K562 (cell line): ENCODE results near the gene ADK. TPM values are rescaled to one million over a fixed set of nuclear protein-coding genes. Genes with fewer than 3 reads are reported as not detected.

Experiments used
- ATAC-seq: fragments of 200-7000 bp; cut with Tn5 transposase; 3 replicates; pipeline ENCODE4 v1.9.1; 2020; ENCODE audit warnings: moderate library complexity
- BruUV-seq: library from RNA; stranded (reverse); fragments of 400-500 nt; replicated peaks from 2 replicates; lab custom pipeline; 2021; lab: Mats Ljungman, UMichigan
- CTCF ChIA-PET: fragments of 300-600 bp; formaldehyde crosslinking; extraction: SDS; loops from one replicate; lab custom pipeline; 2021; ENCODE audit warnings: low intra/inter-chr PET ratio; lab: Yijun Ruan, JAX
- POLR2A ChIA-PET: fragments of 300-600, 350-650 bp; sonication (Branson Sonifier 250); formaldehyde crosslinking; extraction: SDS; loops from one replicate; lab custom pipeline; 2021; ENCODE audit warnings: antibody characterized with exemption, inconsistent platforms; lab: Yijun Ruan, JAX
- DNase-seq, 4 experiments: peaks; one replicate each; pipeline versions ENCODE4 v3.0.0 to v3.0.0-alpha.2; 2011 to 2018; ENCODE audit warnings: low spot score in 3 of 4, mixed read lengths in 3 of 4; ENCODE audit errors: extremely low read depth in 1 of 4
- FAIRE-seq: peaks from 2 replicates; lab custom pipeline; 2011; peaks lifted over from hg19 to GRCh38; lab: Jason Lieb, UNC
- H2AFZ ChIP-seq: 2 replicates; pipeline ENCODE4 v1.6.0; 2011; ENCODE audit warnings: low read depth, low read length, control low read depth, inconsistent platforms
- H3K27ac ChIP-seq: fragments of 200-600 bp; 3 replicates; pipeline ENCODE4 v1.8.0; 2011; ENCODE audit warnings: low read depth, mild to moderate bottlenecking, control low read depth, inconsistent platforms, low read length, moderate library complexity, mixed read lengths; ENCODE audit errors: extremely low read depth
- H3K27me3 ChIP-seq, 2 experiments: fragments of 300-600 bp in 1 of 2; 2 replicates in 1 of 2; 3 replicates in 1 of 2; pipeline versions ENCODE4 v1.6.0 to v1.8.0; 2011; ENCODE audit warnings: inconsistent platforms in 2 of 2, low read length in 2 of 2, mild to moderate bottlenecking in 1 of 2, mixed read lengths in 1 of 2, moderate library complexity in 1 of 2; ENCODE audit not compliant: control insufficient read depth in 2 of 2, insufficient read depth in 2 of 2
- H3K36me3 ChIP-seq: fragments of 300-600 bp; 3 replicates; pipeline ENCODE4 v1.8.0; 2011; ENCODE audit warnings: mild to moderate bottlenecking, low read length, inconsistent platforms; ENCODE audit not compliant: control insufficient read depth, insufficient read depth
- H3K4me1 ChIP-seq, 2 experiments: fragments of 200-600 bp in 1 of 2; replicated peaks in 1 of 2; 2 replicates in 1 of 2; 3 replicates in 1 of 2; pipeline versions ENCODE4 v1.5.1 to v1.8.0; 2011; ENCODE audit warnings: inconsistent platforms in 2 of 2, low read length in 2 of 2, mild to moderate bottlenecking in 1 of 2, mixed read lengths in 1 of 2, moderate library complexity in 1 of 2; ENCODE audit not compliant: control insufficient read depth in 2 of 2, insufficient read depth in 2 of 2
- H3K4me2 ChIP-seq: 2 replicates; pipeline ENCODE4 v1.6.1; 2011; ENCODE audit warnings: low read length, control low read depth, inconsistent platforms, mixed read lengths; ENCODE audit not compliant: insufficient read depth
- H3K4me3 ChIP-seq: fragments of 200-600 bp; sonication (generic), shearing (Covaris generic); 2 replicates; pipeline ENCODE4 v1.5.1; 2016; ENCODE audit warnings: control low read depth, inconsistent platforms
- H3K79me2 ChIP-seq: fragments of 200-600 bp; 3 replicates; pipeline ENCODE4 v1.8.0; 2011; ENCODE audit warnings: low read length, inconsistent platforms; ENCODE audit not compliant: control insufficient read depth, insufficient read depth
- H3K9ac ChIP-seq, 2 experiments: 2 replicates each; pipeline versions ENCODE4 v1.6.0 to v1.6.1; 2011; ENCODE audit warnings: low read depth in 2 of 2, low read length in 2 of 2, control low read depth in 1 of 2, inconsistent platforms in 1 of 2, mild to moderate bottlenecking in 1 of 2, mixed read lengths in 1 of 2; ENCODE audit not compliant: insufficient read depth in 1 of 2
- H3K9me1 ChIP-seq: one replicate; pipeline ENCODE4 v1.6.0; 2011; ENCODE audit warnings: inconsistent platforms, mild to moderate bottlenecking, low read length, moderate library complexity; ENCODE audit not compliant: control insufficient read depth, insufficient read depth
- H3K9me3 ChIP-seq: replicated peaks from 2 replicates; pipeline ENCODE4 v1.5.1; 2011; ENCODE audit warnings: low read depth, low read length, inconsistent platforms; ENCODE audit not compliant: control insufficient read depth, insufficient read depth
- H4K20me1 ChIP-seq: replicated peaks from 2 replicates; pipeline ENCODE4 v1.6.1; 2011; ENCODE audit warnings: low read length, inconsistent platforms, mixed read lengths; ENCODE audit not compliant: control insufficient read depth, insufficient read depth
- EZH2 ChIP-seq: IDR thresholded peaks from 2 replicates; pipeline ENCODE4 v1.6.1; 2012; ENCODE audit warnings: low read depth, mild to moderate bottlenecking, inconsistent platforms, low read length, borderline replicate concordance
- FOXP1 ChIP-seq: sonication (generic); formaldehyde crosslinking; IDR thresholded peaks from 2 replicates; pipeline ENCODE4 v1.8.0; 2022; ENCODE audit warnings: mild to moderate bottlenecking, missing genetic modification reagents
- SMARCC2 ChIP-seq: fragments of 450-650 bp; IDR thresholded peaks from 2 replicates; pipeline ENCODE4 v1.6.1; 2017; ENCODE audit warnings: antibody characterized with exemption, moderate library complexity, mild to moderate bottlenecking, low read depth
- ZNF165 ChIP-seq: fragments of 250-450 bp; sonication (Bioruptor Pico); IDR thresholded peaks from 2 replicates; pipeline ENCODE4 v1.4.0; 2020; ENCODE audit warnings: borderline replicate concordance
- WGBS: fragments of 100-300 bp; shearing (Covaris generic); methylation state at CpG from one replicate; pipeline ENCODE4 v1.1.6; 2016; ENCODE audit warnings: low coverage, mixed read lengths; ENCODE audit not compliant: insufficient coverage; ENCODE audit errors: missing lambda C conversion rate; 5-methylcytosine and 5-hydroxymethylcytosine counted together
- in situ Hi-C: fragments of 300-500 bp; cut with MboI; formaldehyde crosslinking; loops from 4 replicates; pipeline ENCODE4 v1.15.0; 2018; ENCODE audit warnings: inconsistent platforms, mixed read lengths
- intact Hi-C: fragments of 100-400 bp; cut with micrococcal nuclease; formaldehyde crosslinking; loops from 2 replicates; pipeline ENCODE4 v1.14.2; 2022
- polyA plus RNA-seq, 8 experiments: library from polyadenylated mRNA; depleted of rRNA in 4 of 8; stranded (reverse) in 5 of 8; unstranded in 3 of 8; fragments of >200 nt; fragmentation: Nextera tagmentation in 2 of 8; fragmentation: Illumina TruSeq in 1 of 8; extraction: Ambion mirVana in 2 of 8; extraction: Trizol in 1 of 8; gene quantifications; 2 replicates each; pipeline versions ENCODE4 v1.2.1 to v1.2.3, GENCODE V29; 2011 to 2014; ENCODE audit warnings: inconsistent platforms in 1 of 8, missing spikeins in 1 of 8
- total RNA-seq, 7 experiments: library from RNA; depleted of rRNA in 6 of 7; stranded (reverse); fragments of >200 nt in 6 of 7; fragmentation: Illumina TruSeq in 2 of 7; extraction: Trizol in 2 of 7; gene quantifications; 2 replicates each; pipeline versions ENCODE4 v1.2.1 to v1.2.3, GENCODE V29; 2011 to 2021; ENCODE audit warnings: low replicate concordance in 1 of 7
- TF ChIP-seq, protein P1 (sequence below): fragments of 250-450 bp; sonication (Bioruptor Pico); IDR thresholded peaks from 2 replicates; pipeline ENCODE4 v1.8.0; 2021; ENCODE audit warnings: moderate library complexity, mild to moderate bottlenecking, inconsistent platforms
- TF ChIP-seq, protein P2 (sequence below), 2 experiments: fragments of 450-650 bp in 1 of 2; sonication (generic) in 1 of 2; formaldehyde crosslinking in 1 of 2; IDR thresholded peaks in 1 of 2; conservative IDR thresholded peaks in 1 of 2; 2 replicates each; pipeline versions ENCODE4 v1.6.1 to v1.8.1; 2016 to 2023; ENCODE audit warnings: mild to moderate bottlenecking in 2 of 2, moderate library complexity in 2 of 2, inconsistent platforms in 1 of 2, missing genetic modification reagents in 1 of 2
- TF ChIP-seq, protein P3 (sequence below): fragments of 450-650 bp; formaldehyde crosslinking; conservative IDR thresholded peaks from 2 replicates; pipeline ENCODE4 v1.4.0; 2022; ENCODE audit warnings: mild to moderate bottlenecking, missing genetic modification characterization
- TF ChIP-seq, protein P4 (sequence below): fragments of 450-650 bp; formaldehyde crosslinking; IDR thresholded peaks from 2 replicates; pipeline ENCODE4 v1.4.0; 2020; ENCODE audit warnings: mild to moderate bottlenecking, moderate library complexity

Gene ADK
- total and polyA plus RNA-seq, 9 of the 15 experiments (the other 6 are each of a cell fraction or from before 2014, with no cell fraction given), result 54.2 to 97.8 (median 73.6) TPM

DNA sequence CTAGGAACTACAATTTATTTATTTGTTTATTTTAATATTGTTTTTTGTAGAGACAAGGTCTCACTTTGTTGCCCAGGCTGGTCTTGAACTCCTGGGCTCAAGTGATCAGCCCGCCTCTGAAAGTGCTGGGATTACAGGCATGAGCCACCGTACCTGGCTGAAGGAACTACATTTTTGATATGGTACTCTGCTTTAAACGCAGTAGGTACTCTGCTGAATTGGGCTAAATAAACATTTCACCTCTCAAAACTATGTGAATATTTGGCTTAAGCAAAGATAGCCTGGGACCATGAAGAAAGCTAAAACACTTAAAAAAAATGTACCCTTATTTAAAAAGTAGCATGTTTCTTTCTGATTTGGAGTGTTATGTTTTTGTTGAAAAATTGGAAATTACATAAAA lies 138.2 kb downstream of the ADK start (continued):
- TF ChIP-seq SMARCC2, result no peak

DNA sequence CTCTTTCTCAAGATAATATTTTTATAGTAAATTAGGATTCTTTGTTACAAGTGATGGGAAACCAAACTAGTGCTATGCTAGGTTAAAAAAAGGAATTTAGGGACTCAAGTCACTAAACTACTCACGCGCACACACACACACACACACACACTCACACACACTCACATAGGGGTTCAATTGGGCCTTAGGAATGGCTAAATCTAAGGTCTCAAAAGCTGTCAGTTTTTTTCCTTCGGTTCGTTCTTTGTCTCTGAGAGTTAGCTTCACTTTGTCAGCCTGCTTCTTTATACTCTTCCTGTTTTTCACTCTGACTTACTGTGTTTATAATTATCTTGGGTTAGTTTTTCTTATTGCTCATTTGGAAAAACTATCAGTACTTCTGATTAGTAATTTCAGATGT lies 138.9 kb downstream of the ADK start:
- in situ Hi-C loops (no loop called here), intact Hi-C loops (no loop called here)
- WGBS, result 86% methylated on average over 4 of the region's 4 CpGs
- DNase-seq, result no peak
- Histone ChIP-seq H3K27ac (no peak overlapping the region), H3K36me3 (no peaks in the 10 kb centered on the region), H3K4me3 (no peak overlapping the region), H3K4me2 (no peak overlapping the region), H3K4me1 (peaks cover 3 to 7% of the 10 kb centered on the region in 2 experiments; a peak in 2 of 5 replicates), H4K20me1 (no peaks in the 10 kb centered on the region), H3K9ac (no peak overlapping the region), H3K9me1 (no peaks in the 10 kb centered on the region), H3K27me3 (no peaks in the 10 kb centered on the region), H2AFZ (no peak overlapping the region), H3K79me2 (no peaks in the 10 kb centered on the region), H3K9me3 (no peaks in the 10 kb centered on the region)
- FAIRE-seq, result no peak
- ATAC-seq, result no peak
- no peak for TF ChIP-seq FOXP1
- TF ChIP-seq, protein P1, sequence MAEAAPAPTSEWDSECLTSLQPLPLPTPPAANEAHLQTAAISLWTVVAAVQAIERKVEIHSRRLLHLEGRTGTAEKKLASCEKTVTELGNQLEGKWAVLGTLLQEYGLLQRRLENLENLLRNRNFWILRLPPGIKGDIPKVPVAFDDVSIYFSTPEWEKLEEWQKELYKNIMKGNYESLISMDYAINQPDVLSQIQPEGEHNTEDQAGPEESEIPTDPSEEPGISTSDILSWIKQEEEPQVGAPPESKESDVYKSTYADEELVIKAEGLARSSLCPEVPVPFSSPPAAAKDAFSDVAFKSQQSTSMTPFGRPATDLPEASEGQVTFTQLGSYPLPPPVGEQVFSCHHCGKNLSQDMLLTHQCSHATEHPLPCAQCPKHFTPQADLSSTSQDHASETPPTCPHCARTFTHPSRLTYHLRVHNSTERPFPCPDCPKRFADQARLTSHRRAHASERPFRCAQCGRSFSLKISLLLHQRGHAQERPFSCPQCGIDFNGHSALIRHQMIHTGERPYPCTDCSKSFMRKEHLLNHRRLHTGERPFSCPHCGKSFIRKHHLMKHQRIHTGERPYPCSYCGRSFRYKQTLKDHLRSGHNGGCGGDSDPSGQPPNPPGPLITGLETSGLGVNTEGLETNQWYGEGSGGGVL (CRISPR knock-in tag), result no peak
- TF ChIP-seq, protein P2, sequence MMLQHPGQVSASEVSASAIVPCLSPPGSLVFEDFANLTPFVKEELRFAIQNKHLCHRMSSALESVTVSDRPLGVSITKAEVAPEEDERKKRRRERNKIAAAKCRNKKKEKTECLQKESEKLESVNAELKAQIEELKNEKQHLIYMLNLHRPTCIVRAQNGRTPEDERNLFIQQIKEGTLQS (IDR thresholded peaks at IDR 0.05), result no peak
- TF ChIP-seq, protein P2 (CRISPR knock-in tag; conservative IDR thresholded peaks at IDR 0.05), result no peak
- no peak for TF ChIP-seq EZH2
- no peak for TF ChIP-seq ZNF165 (CRISPR knock-in tag)
- TF ChIP-seq, protein P3, sequence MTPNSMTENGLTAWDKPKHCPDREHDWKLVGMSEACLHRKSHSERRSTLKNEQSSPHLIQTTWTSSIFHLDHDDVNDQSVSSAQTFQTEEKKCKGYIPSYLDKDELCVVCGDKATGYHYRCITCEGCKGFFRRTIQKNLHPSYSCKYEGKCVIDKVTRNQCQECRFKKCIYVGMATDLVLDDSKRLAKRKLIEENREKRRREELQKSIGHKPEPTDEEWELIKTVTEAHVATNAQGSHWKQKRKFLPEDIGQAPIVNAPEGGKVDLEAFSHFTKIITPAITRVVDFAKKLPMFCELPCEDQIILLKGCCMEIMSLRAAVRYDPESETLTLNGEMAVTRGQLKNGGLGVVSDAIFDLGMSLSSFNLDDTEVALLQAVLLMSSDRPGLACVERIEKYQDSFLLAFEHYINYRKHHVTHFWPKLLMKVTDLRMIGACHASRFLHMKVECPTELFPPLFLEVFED (CRISPR knock-in tag), result 0 out of 2 replicates have a peak, but pooled peaks have one; percentile 22
- TF ChIP-seq, protein P4, sequence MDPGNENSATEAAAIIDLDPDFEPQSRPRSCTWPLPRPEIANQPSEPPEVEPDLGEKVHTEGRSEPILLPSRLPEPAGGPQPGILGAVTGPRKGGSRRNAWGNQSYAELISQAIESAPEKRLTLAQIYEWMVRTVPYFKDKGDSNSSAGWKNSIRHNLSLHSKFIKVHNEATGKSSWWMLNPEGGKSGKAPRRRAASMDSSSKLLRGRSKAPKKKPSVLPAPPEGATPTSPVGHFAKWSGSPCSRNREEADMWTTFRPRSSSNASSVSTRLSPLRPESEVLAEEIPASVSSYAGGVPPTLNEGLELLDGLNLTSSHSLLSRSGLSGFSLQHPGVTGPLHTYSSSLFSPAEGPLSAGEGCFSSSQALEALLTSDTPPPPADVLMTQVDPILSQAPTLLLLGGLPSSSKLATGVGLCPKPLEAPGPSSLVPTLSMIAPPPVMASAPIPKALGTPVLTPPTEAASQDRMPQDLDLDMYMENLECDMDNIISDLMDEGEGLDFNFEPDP, result no peak
- no TSS peak for BruUV-seq
- POLR2A ChIA-PET, result interaction anchor here (1.2 kb wide), 1 partner anchor 14 kb away, joined by 4 read pairs; no protein-coding TSS in a partner anchor
- CTCF ChIA-PET, result no interaction called here
